RWPE1 (cell line): ENCODE data around the gene RNF20.

Source experiments
- CTCF ChIA-PET: fragments of 350-600 bp; sonication (Branson Sonifier 250); formaldehyde crosslinking; extraction: SDS; loops from one replicate; lab custom pipeline; 2021; lab: Yijun Ruan, JAX
- POLR2A ChIA-PET: fragments of 400-600 bp; formaldehyde crosslinking; extraction: SDS; loops from one replicate; lab custom pipeline; 2020; ENCODE audit warnings: antibody characterized with exemption; ENCODE audit not compliant: low non-redundant PET; lab: Yijun Ruan, JAX
- DNase-seq: peaks from one replicate; pipeline ENCODE4 v3.0.0; 2012; ENCODE audit warnings: low spot score
- H3K27ac ChIP-seq: fragments of 450-650 bp; 2 replicates; pipeline ENCODE4 v1.5.1; 2017
- TF ChIP-seq, protein P1 (sequence below): fragments of 450-650 bp; conservative IDR thresholded peaks from 2 replicates; pipeline ENCODE4 v1.5.1; 2017; ENCODE audit warnings: low read depth, mild to moderate bottlenecking

RNF20 gene

DNA sequence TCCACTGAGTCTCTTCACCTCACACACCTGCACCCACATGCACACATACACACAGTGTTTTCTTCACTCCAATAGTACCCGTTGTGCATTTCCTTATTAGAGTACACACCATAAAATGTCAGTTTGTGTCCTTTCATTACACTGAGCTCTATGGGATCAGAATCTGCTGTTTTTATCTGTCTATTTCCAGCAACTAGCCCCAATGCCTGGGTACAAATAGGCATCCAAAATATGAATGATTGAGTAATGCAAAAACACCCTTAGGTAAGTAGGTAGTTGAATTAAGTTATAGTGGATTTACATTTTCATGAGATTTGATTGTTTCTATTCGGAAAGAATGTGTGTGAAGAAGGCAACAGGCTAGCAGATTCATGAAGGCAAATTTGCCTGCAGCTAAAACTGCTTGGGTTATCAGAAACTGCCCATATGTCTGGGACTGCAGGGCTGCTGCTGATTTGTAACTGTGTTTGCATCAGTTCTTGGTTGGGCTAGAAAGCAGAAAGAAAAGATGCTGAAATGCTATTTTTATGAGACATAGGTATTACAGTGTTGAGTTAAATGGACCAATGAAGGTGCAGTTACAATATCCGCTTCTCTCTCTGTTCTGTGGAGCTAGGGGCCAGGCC is 34.2 kb downstream of the RNF20 start:
- H3K27ac ChIP-seq = no peak overlapping the region
- ChIA-PET CTCF (interaction anchor here (0.5 to 1.4 kb wide), 8 partner anchors 23 to 1596 kb away, joined by 3 to 8 read pairs (median 4); no protein-coding TSS in a partner anchor), POLR2A (no interaction called here)
- TF ChIP-seq, protein P1, sequence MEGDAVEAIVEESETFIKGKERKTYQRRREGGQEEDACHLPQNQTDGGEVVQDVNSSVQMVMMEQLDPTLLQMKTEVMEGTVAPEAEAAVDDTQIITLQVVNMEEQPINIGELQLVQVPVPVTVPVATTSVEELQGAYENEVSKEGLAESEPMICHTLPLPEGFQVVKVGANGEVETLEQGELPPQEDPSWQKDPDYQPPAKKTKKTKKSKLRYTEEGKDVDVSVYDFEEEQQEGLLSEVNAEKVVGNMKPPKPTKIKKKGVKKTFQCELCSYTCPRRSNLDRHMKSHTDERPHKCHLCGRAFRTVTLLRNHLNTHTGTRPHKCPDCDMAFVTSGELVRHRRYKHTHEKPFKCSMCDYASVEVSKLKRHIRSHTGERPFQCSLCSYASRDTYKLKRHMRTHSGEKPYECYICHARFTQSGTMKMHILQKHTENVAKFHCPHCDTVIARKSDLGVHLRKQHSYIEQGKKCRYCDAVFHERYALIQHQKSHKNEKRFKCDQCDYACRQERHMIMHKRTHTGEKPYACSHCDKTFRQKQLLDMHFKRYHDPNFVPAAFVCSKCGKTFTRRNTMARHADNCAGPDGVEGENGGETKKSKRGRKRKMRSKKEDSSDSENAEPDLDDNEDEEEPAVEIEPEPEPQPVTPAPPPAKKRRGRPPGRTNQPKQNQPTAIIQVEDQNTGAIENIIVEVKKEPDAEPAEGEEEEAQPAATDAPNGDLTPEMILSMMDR = no peak
- DNase-seq = no peak

DNA sequence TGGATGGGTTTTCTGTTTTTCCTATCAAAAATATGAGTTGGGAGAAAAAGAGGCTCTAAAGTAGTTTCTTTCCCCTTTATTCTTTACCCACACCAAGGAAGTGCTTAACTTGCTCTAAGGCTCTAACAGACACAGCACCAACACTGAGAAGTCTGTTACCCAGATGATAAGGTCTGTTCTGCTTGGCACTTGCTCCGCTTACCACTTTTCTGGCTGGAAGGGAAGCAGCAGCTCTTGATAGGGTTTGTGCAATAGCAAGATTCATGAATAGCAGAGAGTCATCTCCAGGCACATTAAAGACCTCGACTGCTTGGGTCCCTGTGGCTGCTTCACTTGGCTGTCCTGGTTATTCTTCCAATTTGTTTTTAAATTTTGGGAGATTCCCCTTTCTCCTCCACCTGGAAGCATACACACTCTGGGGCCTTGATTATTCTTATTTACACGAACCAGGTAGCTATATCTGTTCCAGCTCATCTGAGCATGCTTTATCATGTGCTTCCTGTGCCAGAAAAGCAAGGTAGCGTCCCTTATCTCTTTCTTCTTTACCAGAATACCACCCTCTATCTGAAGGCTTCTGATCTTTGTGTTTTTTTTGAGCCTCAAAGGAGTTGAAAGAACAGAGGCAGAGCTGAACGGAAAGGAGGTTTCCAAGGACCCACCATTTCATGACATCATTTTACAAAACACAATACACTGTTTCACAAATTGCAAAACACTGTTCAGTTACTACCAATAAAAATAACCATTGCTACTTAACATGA is 36.3 kb downstream of the RNF20 start:
- ChIA-PET POLR2A (no interaction called here), CTCF (no interaction called here)

DNA sequence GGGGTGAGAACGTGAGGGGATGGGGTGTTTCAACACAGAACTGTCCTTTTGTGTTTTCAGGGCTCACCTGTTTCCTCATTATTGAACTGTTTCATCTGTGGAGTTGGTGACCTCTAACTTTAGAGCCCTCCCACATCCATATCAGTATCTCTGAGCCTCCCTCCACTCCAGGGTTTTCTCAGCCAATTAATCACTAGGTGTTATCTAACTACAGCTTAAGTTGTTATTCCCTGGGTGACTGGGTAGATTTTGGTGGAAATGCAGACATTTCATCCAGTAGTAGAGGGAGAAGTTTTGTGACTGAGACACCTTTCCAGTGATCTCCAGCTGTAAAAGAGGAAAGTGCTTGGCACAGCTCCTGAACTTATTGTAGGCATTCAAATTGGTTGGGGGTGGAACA is 37.5 kb downstream of the RNF20 start:
- CTCF ChIA-PET = no interaction called here
- no peak for DNase-seq
- H3K27ac ChIP-seq = no peak overlapping the region
- POLR2A ChIA-PET = no interaction called here
- TF ChIP-seq, protein P1 = no peak

More for the DNA sequence above, 36.3 kb downstream of the RNF20 start:
- no peak overlapping the region for H3K27ac ChIP-seq
- no peak for DNase-seq
- TF ChIP-seq, protein P1 = no peak

DNA sequence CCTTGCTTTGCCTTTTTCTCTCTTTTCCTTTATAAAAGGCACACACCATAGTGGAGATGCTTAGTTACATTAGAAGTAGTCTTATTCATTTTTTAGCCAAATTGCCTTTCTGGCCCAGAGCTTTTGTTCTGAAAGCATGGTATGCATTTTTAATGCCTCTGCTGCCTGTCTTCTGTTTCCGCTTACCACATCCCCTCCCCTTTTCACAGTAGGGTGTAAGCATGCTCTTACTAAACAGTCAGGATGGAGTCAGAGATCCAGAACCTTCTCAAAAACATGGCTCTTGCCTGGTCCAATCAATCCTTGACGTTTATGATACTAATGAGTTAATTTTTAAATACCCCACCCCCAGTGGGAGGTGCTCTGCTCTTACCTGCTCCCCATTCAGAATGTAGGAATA is 38.7 kb downstream of the RNF20 start:
- TF ChIP-seq, protein P1 = no peak
- ChIA-PET POLR2A (no interaction called here), CTCF (interaction anchor here (0.7 kb wide), 1 partner anchor 37 kb away, joined by 3 read pairs; no protein-coding TSS in a partner anchor)
- no peak overlapping the region for H3K27ac ChIP-seq
- no peak for DNase-seq

DNA sequence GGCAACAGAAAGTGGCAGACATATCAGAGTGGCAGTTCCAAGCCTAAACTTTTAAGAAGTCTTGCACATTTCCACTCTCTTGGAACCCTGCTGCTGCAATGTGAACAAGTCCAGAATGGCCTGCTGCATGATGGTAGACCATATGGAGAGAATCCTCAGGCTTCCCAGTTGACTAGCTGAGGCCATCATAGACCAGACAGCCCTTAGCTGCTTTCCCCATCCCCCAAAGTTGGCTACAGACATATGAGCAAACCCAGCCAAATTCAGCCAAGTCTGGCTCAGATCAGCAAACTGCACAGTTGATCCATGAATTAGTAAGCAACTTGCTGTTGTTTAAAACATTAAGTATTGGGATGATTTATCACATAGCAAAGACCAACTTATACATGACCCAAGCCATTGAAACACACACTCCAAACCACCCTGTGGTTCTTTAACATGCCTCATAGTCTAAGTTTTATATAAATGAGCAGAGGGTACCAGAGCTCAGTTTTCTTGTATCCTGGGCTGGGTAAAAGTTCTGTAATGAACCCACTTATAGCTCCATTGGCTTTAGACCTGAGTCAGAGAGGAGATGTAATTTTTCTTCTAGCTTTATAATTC is 41.2 kb downstream of the RNF20 start:
- ChIA-PET POLR2A (no interaction called here), CTCF (no interaction called here)
- no peak overlapping the region for H3K27ac ChIP-seq
- DNase-seq = no peak
- TF ChIP-seq, protein P1 = no peak

DNA sequence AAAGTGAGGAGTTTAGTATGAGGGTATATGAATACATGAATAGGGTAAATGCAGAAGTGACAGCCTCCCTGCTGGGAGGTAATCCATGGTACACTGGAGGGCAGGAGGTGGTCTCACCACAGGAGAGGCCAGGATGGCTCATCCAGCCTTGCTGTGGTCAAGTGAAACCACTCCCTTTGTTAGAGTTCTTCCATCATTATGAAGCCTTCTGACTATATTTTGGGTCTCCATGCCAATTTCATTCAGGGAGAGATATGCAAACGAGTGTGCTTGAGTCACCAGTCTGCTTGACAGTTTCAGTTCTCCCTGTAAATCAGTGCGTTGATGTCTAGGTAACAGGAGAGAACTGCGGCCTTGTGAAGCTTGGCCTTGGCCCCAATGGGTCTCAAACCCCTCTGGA is 44.7 kb downstream of the RNF20 start:
- TF ChIP-seq, protein P1 = no peak
- no peak for DNase-seq
- CTCF ChIA-PET = no interaction called here
- POLR2A ChIA-PET = no interaction called here
- no peak overlapping the region for H3K27ac ChIP-seq
